Measurements from ENCODE around the gene CNTNAP2. TPM values are rescaled to one million over a fixed set of nuclear protein-coding genes. Genes with fewer than 3 reads are reported as not detected.

CNTNAP2 gene
- polyA plus RNA-seq, 6 donors from 2014 or later, result 38.2 to 132 (median 77.9) TPM

- H3K4me1 Mint-ChIP-seq, result no peaks in the 10 kb centered on the region
- peaks cover 0 to 9% (median 0%) of the 10 kb centered on the region in 7 donors for H3K9me3 Mint-ChIP-seq
- H3K27ac Mint-ChIP-seq, result no peak overlapping the region
- no peaks in the 10 kb centered on the region for H3K36me3 Mint-ChIP-seq
- no peak overlapping the region for H3K4me3 Mint-ChIP-seq
- ATAC-seq (ENCODE audit: low read depth in 2 of 2), result no peak
- no peak for DNase-seq
- no peaks in the 10 kb centered on the region for H3K27me3 Mint-ChIP-seq
Observed at GRCh38 chr7:146713934-146714333, 597.3 kb downstream of the CNTNAP2 start.

DNA sequence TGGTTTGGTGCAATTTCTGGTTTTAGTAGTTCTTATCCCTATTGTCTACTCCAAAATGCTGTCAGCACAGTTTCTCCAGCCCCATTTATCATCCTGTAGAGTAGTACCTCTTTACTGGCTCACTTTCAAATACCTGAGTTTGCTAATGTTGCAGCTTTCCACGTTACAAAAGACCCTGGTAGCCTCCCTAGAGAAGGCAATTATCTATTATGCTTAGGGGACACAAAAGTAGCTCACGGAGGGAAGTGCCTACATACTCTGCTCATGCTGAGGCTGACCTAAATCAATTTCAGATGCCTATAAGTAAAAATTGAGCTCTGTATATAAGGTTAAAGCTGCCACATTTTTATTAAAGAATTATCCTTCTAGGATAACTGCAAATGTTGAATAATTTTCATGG, 603.6 kb downstream of the CNTNAP2 start:
- Mint-ChIP-seq H3K4me1 (no peaks in the 10 kb centered on the region), H3K4me3 (no peak overlapping the region), H3K9me3 (peaks cover 0 to 4% (median 0%) of the 10 kb centered on the region in 7 donors), H3K27ac (no peak overlapping the region), H3K36me3 (no peaks in the 10 kb centered on the region), H3K27me3 (no peaks in the 10 kb centered on the region)
- ATAC-seq (ENCODE audit: low read depth in 2 of 2) (no peak), DNase-seq (no peak)

DNA sequence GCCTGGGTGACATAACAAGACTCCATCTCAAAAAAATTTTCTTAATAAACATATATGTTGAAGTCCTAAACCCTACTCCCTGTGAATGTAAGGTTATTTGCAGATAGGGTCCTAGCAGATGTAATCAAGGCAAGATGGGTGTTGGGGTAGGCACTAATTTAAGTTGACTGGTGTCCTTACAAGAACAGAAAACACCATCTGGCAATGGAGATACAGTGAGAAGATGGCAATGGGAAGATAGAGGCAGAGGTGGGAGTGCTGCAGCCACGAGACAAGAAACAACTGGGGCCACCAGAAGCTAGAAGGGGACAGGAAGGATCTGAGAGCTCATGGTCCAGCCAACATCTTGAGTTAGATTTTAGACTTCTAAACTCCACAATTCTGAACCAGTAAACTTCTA, 606.4 kb downstream of the CNTNAP2 start:
- Mint-ChIP-seq H3K9me3 (peaks cover 0 to 4% (median 0%) of the 10 kb centered on the region in 7 donors), H3K4me3 (no peak overlapping the region), H3K36me3 (no peaks in the 10 kb centered on the region), H3K27ac (no peak overlapping the region), H3K4me1 (no peaks in the 10 kb centered on the region), H3K27me3 (no peaks in the 10 kb centered on the region)
- DNase-seq (no peak), ATAC-seq (ENCODE audit: low read depth in 2 of 2) (no peak)

DNA sequence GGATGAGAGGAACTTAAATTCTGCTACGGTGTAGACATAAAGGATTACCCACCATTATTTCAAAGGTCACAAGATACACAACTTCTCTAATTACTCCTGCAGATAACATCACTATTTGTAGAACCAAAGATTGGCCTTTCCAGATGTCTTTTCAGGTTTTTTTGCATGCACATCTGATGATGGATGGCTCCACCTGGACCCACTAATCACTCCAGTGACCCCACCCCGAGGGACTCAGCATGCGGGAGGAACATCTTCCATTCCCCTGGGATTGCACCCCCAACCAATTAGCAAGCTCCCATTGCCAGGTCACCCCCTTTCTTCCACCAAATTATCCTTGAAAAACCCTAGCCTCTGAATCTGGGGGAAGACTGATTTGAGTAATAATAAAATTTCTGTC, 608.9 kb downstream of the CNTNAP2 start:
- DNase-seq, result no peak
- Mint-ChIP-seq H3K9me3 (peaks cover 0 to 4% (median 0%) of the 10 kb centered on the region in 7 donors), H3K4me1 (no peaks in the 10 kb centered on the region), H3K27ac (no peak overlapping the region), H3K36me3 (no peaks in the 10 kb centered on the region), H3K4me3 (no peak overlapping the region), H3K27me3 (no peaks in the 10 kb centered on the region)
- ATAC-seq (ENCODE audit: low read depth in 2 of 2), result no peak

DNA sequence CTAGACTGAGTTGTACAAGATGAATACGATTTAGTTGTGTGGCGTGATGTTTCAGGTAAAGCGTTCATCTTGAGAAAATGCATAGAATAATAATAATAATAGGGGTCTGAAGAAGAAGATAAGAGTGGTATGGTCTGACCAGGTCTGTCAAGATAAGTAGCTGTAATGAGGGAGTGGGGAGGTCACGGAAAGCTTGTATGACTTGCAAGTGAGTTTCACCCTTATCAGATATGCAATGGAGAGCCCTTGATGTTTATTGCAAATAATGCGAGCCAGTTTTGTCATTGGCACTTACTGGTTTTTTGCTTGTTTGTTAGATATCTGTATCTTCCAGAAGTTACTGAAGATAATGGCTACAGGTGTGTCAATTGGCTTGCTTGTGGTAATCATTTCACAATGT, 611.5 kb downstream of the CNTNAP2 start:
- ATAC-seq (ENCODE audit: low read depth in 2 of 2), result no peak
- H3K27ac Mint-ChIP-seq, result no peak overlapping the region
- H3K27me3 Mint-ChIP-seq, result no peaks in the 10 kb centered on the region
- H3K4me3 Mint-ChIP-seq, result no peak overlapping the region
- H3K36me3 Mint-ChIP-seq, result no peaks in the 10 kb centered on the region
- H3K4me1 Mint-ChIP-seq, result no peaks in the 10 kb centered on the region
- DNase-seq, result no peak
- peaks cover 0 to 4% (median 0%) of the 10 kb centered on the region in 7 donors for H3K9me3 Mint-ChIP-seq

- Mint-ChIP-seq H3K9me3 (peaks cover 0 to 4% (median 0%) of the 10 kb centered on the region in 7 donors), H3K27ac (no peak overlapping the region), H3K36me3 (no peaks in the 10 kb centered on the region), H3K27me3 (no peaks in the 10 kb centered on the region), H3K4me1 (no peaks in the 10 kb centered on the region), H3K4me3 (no peak overlapping the region)
- ATAC-seq (ENCODE audit: low read depth in 2 of 2) (no peak), DNase-seq (no peak)
Observed at GRCh38 chr7:146728611-146729010, 612.0 kb downstream of the CNTNAP2 start.

GRCh38 chr7:146731185-146731584, 614.6 kb downstream of the CNTNAP2 start:
- DNase-seq (no peak), ATAC-seq (ENCODE audit: low read depth in 2 of 2) (no peak)
- H3K9me3 Mint-ChIP-seq, result peaks cover 0 to 5% (median 0%) of the 10 kb centered on the region in 7 donors
- H3K27ac Mint-ChIP-seq, result no peak overlapping the region
- no peaks in the 10 kb centered on the region for H3K4me1 Mint-ChIP-seq
- no peaks in the 10 kb centered on the region for H3K36me3 Mint-ChIP-seq
- no peak overlapping the region for H3K4me3 Mint-ChIP-seq
- no peaks in the 10 kb centered on the region for H3K27me3 Mint-ChIP-seq

DNA sequence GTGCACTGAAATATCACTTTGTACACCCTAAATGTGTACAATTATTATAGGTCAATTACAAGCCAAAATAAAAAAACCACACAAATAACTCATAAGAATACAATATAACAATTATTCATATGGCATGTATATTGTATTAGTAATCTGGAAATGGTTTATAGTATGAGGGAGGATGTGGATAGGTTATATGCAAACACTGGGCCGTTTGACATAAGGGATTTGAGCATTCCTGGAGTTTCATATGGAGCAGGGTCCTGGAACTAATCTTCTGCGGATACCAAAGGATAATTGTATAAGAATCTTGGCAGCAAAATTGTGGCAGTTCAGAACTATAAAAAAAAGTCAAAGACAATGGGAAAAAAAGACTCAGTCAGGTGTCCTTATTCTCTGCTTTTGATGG, 619.4 kb downstream of the CNTNAP2 start:
- H3K27me3 Mint-ChIP-seq, result no peaks in the 10 kb centered on the region
- no peaks in the 10 kb centered on the region for H3K36me3 Mint-ChIP-seq
- DNase-seq (no peak), ATAC-seq (ENCODE audit: low read depth in 2 of 2) (no peak)
- no peak overlapping the region for H3K4me3 Mint-ChIP-seq
- H3K9me3 Mint-ChIP-seq, result peaks cover 3 to 18% (median 7%) of the 10 kb centered on the region in 7 donors
- no peak overlapping the region for H3K27ac Mint-ChIP-seq
- no peaks in the 10 kb centered on the region for H3K4me1 Mint-ChIP-seq

GRCh38 chr7:146736446-146737190, 620.0 kb downstream of the CNTNAP2 start:
- Mint-ChIP-seq H3K4me3 (no peak overlapping the region), H3K4me1 (no peaks in the 10 kb centered on the region), H3K27me3 (no peaks in the 10 kb centered on the region), H3K9me3 (peaks cover 4 to 22% (median 8%) of the 10 kb centered on the region in 7 donors), H3K36me3 (no peaks in the 10 kb centered on the region), H3K27ac (no peak overlapping the region)
- DNase-seq (no peak), ATAC-seq (ENCODE audit: low read depth in 2 of 2) (no peak)

- Mint-ChIP-seq H3K9me3 (peaks cover 4 to 22% (median 8%) of the 10 kb centered on the region in 7 donors), H3K27ac (no peak overlapping the region), H3K27me3 (no peaks in the 10 kb centered on the region), H3K36me3 (no peaks in the 10 kb centered on the region), H3K4me1 (no peaks in the 10 kb centered on the region), H3K4me3 (no peak overlapping the region)
- DNase-seq (no peak), ATAC-seq (ENCODE audit: low read depth in 2 of 2) (no peak)
Observed at GRCh38 chr7:146740039-146740438, 623.4 kb downstream of the CNTNAP2 start.

- no peaks in the 10 kb centered on the region for H3K4me1 Mint-ChIP-seq
- no peaks in the 10 kb centered on the region for H3K27me3 Mint-ChIP-seq
- no peak for DNase-seq
- peaks cover 2 to 22% (median 7%) of the 10 kb centered on the region in 7 donors for H3K9me3 Mint-ChIP-seq
- ATAC-seq (ENCODE audit: low read depth in 2 of 2), result no peak
- no peak overlapping the region for H3K4me3 Mint-ChIP-seq
- no peak overlapping the region for H3K27ac Mint-ChIP-seq
- H3K36me3 Mint-ChIP-seq, result no peaks in the 10 kb centered on the region
Observed at GRCh38 chr7:146741911-146742310, 625.3 kb downstream of the CNTNAP2 start.

DNA sequence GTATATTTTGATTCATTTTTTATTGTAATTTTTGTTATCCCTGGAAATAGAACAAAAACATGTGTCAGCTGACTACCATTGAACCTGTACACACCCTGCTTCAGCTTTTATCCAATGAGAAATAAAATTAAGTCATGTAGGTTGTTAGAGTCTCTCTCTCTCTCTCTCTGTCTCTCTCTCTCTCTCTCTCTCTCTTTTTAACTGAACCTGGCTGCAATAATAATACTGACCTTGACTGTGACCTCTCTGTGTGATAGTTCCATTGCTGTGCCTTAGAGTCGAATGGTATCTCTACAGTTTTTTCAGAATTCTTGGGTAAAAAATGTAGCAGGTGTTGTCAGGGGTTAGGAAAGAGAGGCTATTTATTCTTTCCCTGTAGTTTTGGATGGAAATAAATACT, 637.8 kb downstream of the CNTNAP2 start:
- H3K27me3 Mint-ChIP-seq, result no peaks in the 10 kb centered on the region
- no peak overlapping the region for H3K27ac Mint-ChIP-seq
- H3K9me3 Mint-ChIP-seq, result peaks cover 2 to 13% (median 9%) of the 10 kb centered on the region in 7 donors
- no peaks in the 10 kb centered on the region for H3K36me3 Mint-ChIP-seq
- no peaks in the 10 kb centered on the region for H3K4me1 Mint-ChIP-seq
- DNase-seq (no peak), ATAC-seq (ENCODE audit: low read depth in 2 of 2) (no peak)
- no peak overlapping the region for H3K4me3 Mint-ChIP-seq

GRCh38 chr7:146755585-146755984, 639.0 kb downstream of the CNTNAP2 start:
- no peaks in the 10 kb centered on the region for H3K27me3 Mint-ChIP-seq
- H3K9me3 Mint-ChIP-seq, result peaks cover 4 to 13% (median 9%) of the 10 kb centered on the region in 7 donors
- H3K36me3 Mint-ChIP-seq, result no peaks in the 10 kb centered on the region
- no peak for DNase-seq
- no peaks in the 10 kb centered on the region for H3K4me1 Mint-ChIP-seq
- H3K4me3 Mint-ChIP-seq, result no peak overlapping the region
- no peak overlapping the region for H3K27ac Mint-ChIP-seq
- no peak for ATAC-seq (ENCODE audit: low read depth in 2 of 2)

DNA sequence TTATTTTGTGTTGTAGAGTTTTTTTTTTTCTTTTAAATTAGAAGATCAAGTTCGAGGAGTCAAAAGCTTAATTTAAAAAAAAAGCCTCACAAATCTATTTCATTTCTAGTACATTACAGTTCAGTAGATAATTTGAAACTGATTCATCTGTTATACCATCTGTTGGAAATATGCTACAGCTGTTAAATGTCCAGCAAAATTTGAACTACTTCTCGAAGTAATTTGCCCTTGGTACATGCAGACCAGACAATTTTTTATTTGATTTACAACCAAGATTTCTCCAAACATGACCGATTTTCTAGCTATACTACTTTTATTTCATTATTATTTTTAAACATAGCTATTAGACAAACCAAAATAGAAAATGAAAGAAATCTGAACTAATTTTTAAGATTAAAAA, 647.9 kb downstream of the CNTNAP2 start:
- Mint-ChIP-seq H3K4me1 (no peaks in the 10 kb centered on the region), H3K27ac (no peak overlapping the region), H3K9me3 (peaks cover 0 to 9% (median 6%) of the 10 kb centered on the region in 7 donors), H3K4me3 (no peak overlapping the region), H3K36me3 (no peaks in the 10 kb centered on the region), H3K27me3 (no peaks in the 10 kb centered on the region)
- ATAC-seq (ENCODE audit: low read depth in 2 of 2), result no peak
- no peak for DNase-seq

Data from naive B cell (primary cell).